Neuronal stem cell (in vitro differentiated cells): ENCODE data around the gene TMEM150C.

Experiments used
- DNase-seq: peaks from one replicate; pipeline ENCODE4 v3.0.0-alpha.2; 2013; ENCODE audit warnings: low spot score
- H2AFZ ChIP-seq: one replicate; pipeline ENCODE4 v1.6.1; 2013; ENCODE audit warnings: mild to moderate bottlenecking, low read length, inconsistent platforms
- H2AK5ac ChIP-seq: 2 replicates; pipeline ENCODE4 v1.6.1; 2013; ENCODE audit warnings: low read depth, mild to moderate bottlenecking, inconsistent platforms, low read length, moderate library complexity, mixed read lengths
- H2BK120ac ChIP-seq: 2 replicates; pipeline ENCODE4 v1.6.1; 2013; ENCODE audit warnings: low read depth, mild to moderate bottlenecking, inconsistent platforms, low read length, moderate library complexity, mixed read lengths
- H2BK12ac ChIP-seq: one replicate; pipeline ENCODE4 v1.6.1; 2013; ENCODE audit warnings: low read length, inconsistent platforms
- H2BK15ac ChIP-seq: 2 replicates; pipeline ENCODE4 v1.6.1; 2013; ENCODE audit warnings: mild to moderate bottlenecking, low read length, inconsistent platforms, mixed read lengths
- H2BK5ac ChIP-seq: one replicate; pipeline ENCODE4 v1.6.1; 2013; ENCODE audit warnings: inconsistent platforms, mild to moderate bottlenecking, low read length, moderate library complexity
- H3K14ac ChIP-seq: one replicate; pipeline ENCODE4 v1.6.1; 2013; ENCODE audit warnings: low read length, inconsistent platforms
- H3K18ac ChIP-seq: 2 replicates; pipeline ENCODE4 v1.6.1; 2013; ENCODE audit warnings: low read length, inconsistent platforms
- H3K23ac ChIP-seq: 2 replicates; pipeline ENCODE4 v1.6.1; 2013; ENCODE audit warnings: low read depth, mild to moderate bottlenecking, mixed read lengths, low read length, inconsistent platforms; ENCODE audit not compliant: poor library complexity
- H3K27ac ChIP-seq: replicated peaks from 3 replicates; pipeline ENCODE4 v1.5.1; 2013; ENCODE audit warnings: low read length, inconsistent platforms
- H3K27me3 ChIP-seq, 3 experiments: 2 replicates each; pipeline ENCODE4 v1.6.1; 2013; ENCODE audit warnings: low read length in 3 of 3, mild to moderate bottlenecking in 2 of 3, inconsistent platforms in 1 of 3, low read depth in 1 of 3, mixed read lengths in 1 of 3, moderate library complexity in 1 of 3; ENCODE audit not compliant: control insufficient read depth in 3 of 3, insufficient read depth in 3 of 3
- H3K36me3 ChIP-seq, 2 donors: replicated peaks in 1 of 2; 2 replicates each; pipeline ENCODE4 v1.6.1; 2013; ENCODE audit warnings: low read length in 2 of 2; ENCODE audit not compliant: control insufficient read depth in 2 of 2, insufficient read depth in 2 of 2
- H3K4ac ChIP-seq: 2 replicates; pipeline ENCODE4 v1.6.1; 2013; ENCODE audit warnings: inconsistent platforms, mild to moderate bottlenecking, low read length, moderate library complexity
- H3K4me1 ChIP-seq, 2 donors: 1 replicate in 1 of 2; 2 replicates in 1 of 2; pipeline ENCODE4 v1.6.1; 2013; ENCODE audit warnings: low read length in 2 of 2, low read depth in 1 of 2; ENCODE audit not compliant: control insufficient read depth in 2 of 2, insufficient read depth in 1 of 2
- H3K4me2 ChIP-seq: one replicate; pipeline ENCODE4 v1.6.1; 2013; ENCODE audit warnings: mild to moderate bottlenecking, low read length, inconsistent platforms; ENCODE audit not compliant: insufficient read depth, poor library complexity, severe bottlenecking
- H3K4me3 ChIP-seq, 2 donors: 2 replicates each; pipeline ENCODE4 v1.5.1; 2013; ENCODE audit warnings: low read length in 2 of 2, mild to moderate bottlenecking in 2 of 2, inconsistent platforms in 1 of 2, moderate library complexity in 1 of 2
- H3K79me1 ChIP-seq: one replicate; pipeline ENCODE4 v1.6.1; 2013; ENCODE audit warnings: low read depth, mild to moderate bottlenecking, inconsistent platforms, low read length, moderate library complexity
- H3K9ac ChIP-seq: one replicate; pipeline ENCODE4 v1.6.1; 2013; ENCODE audit warnings: mild to moderate bottlenecking, low read depth, low read length, inconsistent platforms; ENCODE audit not compliant: poor library complexity
- H3K9me3 ChIP-seq, 2 donors: replicated peaks in 1 of 2; 2 replicates each; pipeline versions ENCODE3 to v1.6.1; 2013; ENCODE audit warnings: low read length in 2 of 2, mild to moderate bottlenecking in 2 of 2, inconsistent platforms in 1 of 2, low read depth in 1 of 2, mixed read lengths in 1 of 2, moderate library complexity in 1 of 2; ENCODE audit not compliant: control insufficient read depth in 2 of 2, insufficient read depth in 1 of 2
- H4K8ac ChIP-seq: one replicate; pipeline ENCODE4 v1.6.1; 2013; ENCODE audit warnings: low read depth, mild to moderate bottlenecking, inconsistent platforms, low read length, moderate library complexity
- H4K91ac ChIP-seq: one replicate; pipeline ENCODE4 v1.6.1; 2013; ENCODE audit warnings: low read length, low read depth, mild to moderate bottlenecking, inconsistent platforms; ENCODE audit not compliant: poor library complexity
- WGBS, 2 donors: extraction: QIAGEN DNeasy Blood & Tissue Kit; methylation state at CpG; one replicate each; pipeline ENCODE4 v1.1.7; 2013; ENCODE audit warnings: missing lambda C conversion rate in 2 of 2, mixed read lengths in 1 of 2; ENCODE audit not compliant: insufficient read length in 2 of 2, insufficient replicate concordance in 1 of 2; ENCODE audit errors: extremely low coverage in 2 of 2; 5-methylcytosine and 5-hydroxymethylcytosine counted together

TMEM150C gene

DNA sequence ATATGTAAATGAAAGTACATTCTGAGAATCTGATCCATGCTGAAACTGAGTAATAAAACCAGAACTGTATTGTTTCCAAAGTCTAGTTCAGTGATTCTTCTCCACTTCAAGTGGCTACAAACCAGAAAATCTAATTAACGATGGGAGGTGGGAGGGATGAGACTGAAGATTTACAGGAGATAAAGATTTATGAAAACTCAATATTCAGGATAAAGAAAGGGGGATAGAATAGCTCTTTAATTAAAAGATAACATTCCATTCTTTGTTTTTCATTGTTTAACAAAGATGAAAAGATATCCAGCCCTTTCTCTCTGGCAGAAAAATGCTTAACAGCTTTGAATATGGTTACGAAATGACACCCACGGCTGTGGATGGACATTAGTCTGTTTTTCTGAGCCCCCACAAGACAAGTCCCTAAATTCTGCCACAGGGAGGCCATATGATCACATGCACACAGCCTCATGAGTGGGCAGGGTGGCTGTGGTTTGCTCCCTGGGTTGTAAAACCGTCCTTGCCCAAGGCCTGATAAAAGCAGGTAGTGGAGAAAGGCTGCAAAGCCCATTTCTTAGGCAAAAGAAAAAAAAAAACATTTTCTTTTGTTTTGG, 36.4 kb downstream of the TMEM150C start:
- Histone ChIP-seq H3K27me3 (peaks cover 0 to 15% (median 0%) of the 10 kb centered on the region in 3 experiments), H3K79me1 (peaks cover 2% of the 10 kb centered on the region), H4K8ac (no peak overlapping the region), H3K9ac (no peak overlapping the region), H2BK15ac (no peak overlapping the region), H2AK5ac (no peak overlapping the region), H2BK12ac (no peak overlapping the region), H3K4me2 (no peak overlapping the region), H3K14ac (no peak overlapping the region), H2BK5ac (no peak overlapping the region), H4K91ac (no peak overlapping the region), H3K36me3 (no peaks in the 10 kb centered on the region), H2BK120ac (no peak overlapping the region), H3K4ac (no peak overlapping the region), H3K4me1 (peaks cover 0 to 6% of the 10 kb centered on the region in 2 donors), H3K18ac (no peak overlapping the region), H3K27ac (no peak overlapping the region), H3K9me3 (no peaks in the 10 kb centered on the region), H3K23ac (no peak overlapping the region), H3K4me3 (no peak overlapping the region), H2AFZ (no peak overlapping the region)
- no CpG with 5 or more reads among the region's 4 CpGs for WGBS, 2 donors
- DNase-seq = no peak

DNA sequence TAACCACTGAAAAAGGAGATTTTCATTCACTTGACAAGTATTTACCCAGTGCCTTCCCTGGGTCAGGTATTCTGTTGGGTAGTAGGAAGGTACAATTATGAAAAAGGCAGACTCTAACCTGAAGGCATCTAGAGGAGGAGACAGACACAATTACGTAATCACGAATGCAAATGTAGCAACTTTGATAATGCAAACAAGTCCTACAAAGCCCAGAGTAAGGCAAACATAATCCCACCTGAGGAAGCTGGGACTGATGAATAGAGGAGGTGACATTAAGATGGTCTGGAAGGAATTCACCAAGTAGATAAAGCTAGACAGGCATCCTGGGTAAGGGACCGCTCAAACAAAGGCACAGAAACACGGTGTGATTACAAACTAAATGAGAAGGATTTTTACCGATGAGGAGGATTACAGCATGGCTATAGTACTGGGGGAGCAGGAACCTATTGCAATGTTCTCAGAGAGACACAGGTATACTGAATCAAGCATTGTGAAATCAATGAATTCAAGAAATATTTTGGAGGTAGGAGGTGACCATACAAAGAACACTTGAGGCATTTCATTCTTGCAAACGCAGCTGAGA, 37.1 kb downstream of the TMEM150C start:
- Histone ChIP-seq H3K4ac (no peak overlapping the region), H2BK12ac (no peak overlapping the region), H3K4me2 (no peak overlapping the region), H2BK120ac (no peak overlapping the region), H2AFZ (no peak overlapping the region), H3K14ac (no peak overlapping the region), H3K79me1 (peaks cover 2% of the 10 kb centered on the region), H3K27ac (no peak overlapping the region), H2BK15ac (no peak overlapping the region), H3K9me3 (no peaks in the 10 kb centered on the region), H3K4me1 (peaks cover 0 to 6% of the 10 kb centered on the region in 2 donors), H2AK5ac (no peak overlapping the region), H3K23ac (no peak overlapping the region), H3K27me3 (peaks cover 0 to 18% (median 0%) of the 10 kb centered on the region in 3 experiments), H3K9ac (no peak overlapping the region), H3K4me3 (no peak overlapping the region), H3K36me3 (no peaks in the 10 kb centered on the region), H4K91ac (no peak overlapping the region), H3K18ac (no peak overlapping the region), H2BK5ac (no peak overlapping the region), H4K8ac (no peak overlapping the region)
- WGBS, 2 donors = no CpG with 5 or more reads among the region's 6 CpGs
- no peak for DNase-seq

DNA sequence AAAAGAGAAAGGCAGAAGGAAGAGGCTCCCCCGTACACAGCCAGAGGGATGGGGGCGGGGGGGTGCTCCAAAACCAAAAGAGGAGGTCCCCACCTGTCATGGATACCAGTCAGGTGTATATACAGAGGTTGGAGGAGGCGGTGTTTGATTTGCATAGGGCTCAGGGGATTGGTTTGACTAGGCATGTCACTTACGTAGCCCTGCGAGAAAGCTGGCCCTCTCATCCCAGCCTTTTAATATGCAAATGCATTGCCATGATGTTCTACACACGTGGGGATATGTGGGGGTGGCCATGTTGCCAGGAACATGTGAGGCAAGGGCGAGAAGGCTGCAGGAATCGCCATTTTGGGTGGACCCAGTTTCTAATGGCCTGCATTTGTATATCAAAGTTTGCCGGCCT, 38.6 kb downstream of the TMEM150C start:
- Histone ChIP-seq H3K4ac (no peak overlapping the region), H3K4me2 (no peak overlapping the region), H2BK12ac (no peak overlapping the region), H4K8ac (no peak overlapping the region), H3K9me3 (no peaks in the 10 kb centered on the region), H3K4me1 (peaks cover 0 to 6% of the 10 kb centered on the region in 2 donors), H3K79me1 (no peaks in the 10 kb centered on the region), H2BK5ac (no peak overlapping the region), H3K14ac (no peak overlapping the region), H2BK15ac (no peak overlapping the region), H3K36me3 (no peaks in the 10 kb centered on the region), H3K4me3 (no peak overlapping the region), H3K27me3 (peaks cover 0 to 18% (median 0%) of the 10 kb centered on the region in 3 experiments), H2AFZ (no peak overlapping the region), H3K27ac (no peak overlapping the region), H2BK120ac (no peak overlapping the region), H3K23ac (no peak overlapping the region), H4K91ac (no peak overlapping the region), H2AK5ac (no peak overlapping the region), H3K9ac (no peak overlapping the region), H3K18ac (no peak overlapping the region)
- no CpG with 5 or more reads among the region's 9 CpGs for WGBS, 2 donors
- no peak for DNase-seq

DNA sequence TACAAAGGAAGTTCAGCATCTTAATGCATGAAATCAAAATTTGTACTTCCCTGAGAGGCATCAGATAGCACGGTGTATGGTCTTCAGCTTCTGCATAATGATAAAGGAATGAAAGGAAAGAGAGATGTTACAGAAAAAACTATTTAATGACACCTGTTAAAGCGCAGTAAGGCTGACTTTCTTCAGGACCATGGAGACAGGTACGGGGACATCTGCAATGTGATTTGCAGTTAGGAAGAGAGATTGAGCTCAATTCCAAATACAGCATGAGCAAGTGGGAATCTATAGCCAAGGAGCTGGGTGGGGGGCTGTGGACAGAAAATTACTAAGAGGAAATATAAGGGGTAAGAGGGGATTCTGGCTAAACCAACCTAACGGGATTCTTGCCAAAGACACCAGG, 39.3 kb downstream of the TMEM150C start:
- Histone ChIP-seq H3K4me1 (peaks cover 0 to 6% of the 10 kb centered on the region in 2 donors), H3K27me3 (peaks cover 0 to 13% (median 0%) of the 10 kb centered on the region in 3 experiments), H2BK12ac (no peak overlapping the region), H2BK120ac (no peak overlapping the region), H3K79me1 (no peaks in the 10 kb centered on the region), H3K23ac (no peak overlapping the region), H3K9ac (no peak overlapping the region), H2AFZ (no peak overlapping the region), H4K8ac (no peak overlapping the region), H2AK5ac (no peak overlapping the region), H3K4me3 (no peak overlapping the region), H3K14ac (no peak overlapping the region), H2BK15ac (no peak overlapping the region), H2BK5ac (no peak overlapping the region), H3K27ac (no peak overlapping the region), H4K91ac (no peak overlapping the region), H3K4ac (no peak overlapping the region), H3K4me2 (no peak overlapping the region), H3K18ac (no peak overlapping the region), H3K36me3 (no peaks in the 10 kb centered on the region), H3K9me3 (no peaks in the 10 kb centered on the region)
- WGBS, 2 donors = no CpG with 5 or more reads among the region's 4 CpGs
- DNase-seq = no peak
